Stomach (tissue), 4 donors: ENCODE measurements around the gene EEFSEC.

Experiments
- POLR2A ChIP-seq, 4 donors: fragments of 450-650 bp; IDR thresholded peaks; one replicate each; pipeline ENCODE4 v1.6.1; 2016; ENCODE audit warnings: antibody characterized with exemption in 4 of 4, control low read depth in 2 of 4, mild to moderate bottlenecking in 1 of 4, moderate library complexity in 1 of 4
- POLR2AphosphoS5 ChIP-seq, 3 donors: sonication (generic); formaldehyde crosslinking; IDR thresholded peaks; one replicate each; pipeline ENCODE4 v1.6.1; 2016; ENCODE audit warnings: antibody characterized with exemption in 3 of 3
- TF ChIP-seq, protein P1 (sequence below), 7 experiments: fragments of 450-650 bp in 4 of 7; fragments of 200-600 bp in 3 of 7; sonication (generic) in 3 of 7; IDR thresholded peaks; one replicate each; pipeline ENCODE4 v1.5.1; 2016 to 2019; ENCODE audit warnings: antibody characterized with exemption in 7 of 7, control low read depth in 2 of 7, mild to moderate bottlenecking in 1 of 7

GRCh38 chr3:128400671-128401070 lies 247.4 kb downstream of the EEFSEC start:
- TF ChIP-seq, protein P1, sequence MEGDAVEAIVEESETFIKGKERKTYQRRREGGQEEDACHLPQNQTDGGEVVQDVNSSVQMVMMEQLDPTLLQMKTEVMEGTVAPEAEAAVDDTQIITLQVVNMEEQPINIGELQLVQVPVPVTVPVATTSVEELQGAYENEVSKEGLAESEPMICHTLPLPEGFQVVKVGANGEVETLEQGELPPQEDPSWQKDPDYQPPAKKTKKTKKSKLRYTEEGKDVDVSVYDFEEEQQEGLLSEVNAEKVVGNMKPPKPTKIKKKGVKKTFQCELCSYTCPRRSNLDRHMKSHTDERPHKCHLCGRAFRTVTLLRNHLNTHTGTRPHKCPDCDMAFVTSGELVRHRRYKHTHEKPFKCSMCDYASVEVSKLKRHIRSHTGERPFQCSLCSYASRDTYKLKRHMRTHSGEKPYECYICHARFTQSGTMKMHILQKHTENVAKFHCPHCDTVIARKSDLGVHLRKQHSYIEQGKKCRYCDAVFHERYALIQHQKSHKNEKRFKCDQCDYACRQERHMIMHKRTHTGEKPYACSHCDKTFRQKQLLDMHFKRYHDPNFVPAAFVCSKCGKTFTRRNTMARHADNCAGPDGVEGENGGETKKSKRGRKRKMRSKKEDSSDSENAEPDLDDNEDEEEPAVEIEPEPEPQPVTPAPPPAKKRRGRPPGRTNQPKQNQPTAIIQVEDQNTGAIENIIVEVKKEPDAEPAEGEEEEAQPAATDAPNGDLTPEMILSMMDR (IDR thresholded peaks at IDR 0.05), result no peak
- TF ChIP-seq POLR2A (IDR thresholded peaks at IDR 0.05) (no peak), POLR2AphosphoS5 (IDR thresholded peaks at IDR 0.05) (no peak)
